ENCODE data around the gene MTG2.

MTG2 gene

GRCh38 chr20:62208061-62208794 is 25.4 kb downstream of the MTG2 start:
- no peak for DNase-seq

GRCh38 chr20:62208795-62209755 is 26.2 kb downstream of the MTG2 start:
- DNase-seq, result no peak

GRCh38 chr20:62209850-62210495 is 27.1 kb downstream of the MTG2 start:
- DNase-seq, result no peak

- no peak for DNase-seq
These were observed 27.6 kb downstream of the MTG2 start for GRCh38 chr20:62210496-62210855.

- DNase-seq, result no peak
These were observed 28.4 kb downstream of the MTG2 start for GRCh38 chr20:62211216-62211615.

GRCh38 chr20:62211769-62212288 is 29.0 kb downstream of the MTG2 start:
- DNase-seq, result no peak

GRCh38 chr20:62212299-62212698 is 29.5 kb downstream of the MTG2 start:
- no peak for DNase-seq

- no peak for DNase-seq
These were observed 31.2 kb downstream of the MTG2 start for GRCh38 chr20:62214067-62214466.

GRCh38 chr20:62215020-62215990 is 32.5 kb downstream of the MTG2 start:
- no peak for DNase-seq

- no peak for DNase-seq
These were observed 33.3 kb downstream of the MTG2 start for GRCh38 chr20:62215991-62216635.

- DNase-seq, result no peak
These were observed 34.1 kb downstream of the MTG2 start for GRCh38 chr20:62216636-62217566.

- DNase-seq, result no peak
These were observed 35.3 kb downstream of the MTG2 start for GRCh38 chr20:62217913-62218773.

GRCh38 chr20:62219101-62219991 is 36.5 kb downstream of the MTG2 start:
- no peak for DNase-seq

- DNase-seq, result peak; percentile 70
These were observed 37.3 kb downstream of the MTG2 start, which contains the start of gene HRH3 for GRCh38 chr20:62219992-62220665. TSS of gene HRH3 (minus strand) at chr20:62220278. CDS start at chr20:62219970, 308 bp downstream.

- DNase-seq, result no peak
These were observed 38.1 kb downstream of the MTG2 start for GRCh38 chr20:62220666-62221568.

GRCh38 chr20:62222266-62222850 is 39.5 kb downstream of the MTG2 start:
- DNase-seq, result no peak
